ENCODE results near the gene RPP38.

The RPP38 gene

GRCh38 chr10:15113766-15114165 is 16.6 kb downstream of the RPP38 start:
- DNase-seq = no peak

- DNase-seq = no peak
Observed at GRCh38 chr10:15116225-15116624, 19.1 kb downstream of the RPP38 start.

GRCh38 chr10:15118615-15119014 is 21.5 kb downstream of the RPP38 start:
- DNase-seq = no peak

GRCh38 chr10:15120523-15120922 is 23.4 kb downstream of the RPP38 start:
- DNase-seq = no peak

GRCh38 chr10:15121707-15122106 is 24.6 kb downstream of the RPP38 start:
- no peak for DNase-seq

- no peak for DNase-seq
Observed at GRCh38 chr10:15122477-15123030, 25.4 kb downstream of the RPP38 start.

GRCh38 chr10:15123749-15124184 is 26.6 kb downstream of the RPP38 start:
- DNase-seq = no peak

GRCh38 chr10:15124190-15124589 is 27.0 kb downstream of the RPP38 start:
- no peak for DNase-seq

GRCh38 chr10:15124908-15125307 is 27.8 kb downstream of the RPP38 start:
- DNase-seq = no peak

GRCh38 chr10:15131330-15131729 is 34.2 kb downstream of the RPP38 start:
- DNase-seq = no peak

- no peak for DNase-seq
Observed at GRCh38 chr10:15136129-15137035, 39.2 kb downstream of the RPP38 start.

- no peak for DNase-seq
Observed at GRCh38 chr10:15137036-15137359, 39.8 kb downstream of the RPP38 start.

- DNase-seq = no peak
Observed at GRCh38 chr10:15137636-15138035, 40.5 kb downstream of the RPP38 start.

GRCh38 chr10:15140698-15141097 is 43.5 kb downstream of the RPP38 start:
- no peak for DNase-seq

- no peak for DNase-seq
Observed at GRCh38 chr10:15141136-15142054, 44.2 kb downstream of the RPP38 start.

GRCh38 chr10:15144788-15145187 is 47.6 kb downstream of the RPP38 start:
- DNase-seq = no peak

GRCh38 chr10:15146366-15146765 is 49.2 kb downstream of the RPP38 start:
- no peak for DNase-seq

- DNase-seq = no peak
Observed at GRCh38 chr10:15147594-15148392, 50.6 kb downstream of the RPP38 start.

- no peak for DNase-seq
Observed at GRCh38 chr10:15149042-15149771, 52.1 kb downstream of the RPP38 start.

- no peak for DNase-seq
Observed at GRCh38 chr10:15150563-15150962, 53.4 kb downstream of the RPP38 start.

- DNase-seq = no peak
Observed at GRCh38 chr10:15152556-15152955, 55.4 kb downstream of the RPP38 start.
